Uterus (tissue), 2 donors: ENCODE measurements around the gene KSR2.

Experiments
- CTCF ChIP-seq, 4 experiments: fragments of 200-600 bp in 2 of 4; fragments of 450-650 bp in 2 of 4; sonication (generic) in 2 of 4; IDR thresholded peaks; one replicate each; pipeline ENCODE4 v1.5.1; 2016 to 2019; ENCODE audit warnings: antibody characterized with exemption in 4 of 4, mild to moderate bottlenecking in 2 of 4, moderate library complexity in 1 of 4
- POLR2A ChIP-seq, 2 donors: fragments of 450-650 bp; IDR thresholded peaks; one replicate each; pipeline ENCODE4 v1.6.1; 2016; ENCODE audit warnings: antibody characterized with exemption in 2 of 2, mild to moderate bottlenecking in 1 of 2, moderate library complexity in 1 of 2

DNA sequence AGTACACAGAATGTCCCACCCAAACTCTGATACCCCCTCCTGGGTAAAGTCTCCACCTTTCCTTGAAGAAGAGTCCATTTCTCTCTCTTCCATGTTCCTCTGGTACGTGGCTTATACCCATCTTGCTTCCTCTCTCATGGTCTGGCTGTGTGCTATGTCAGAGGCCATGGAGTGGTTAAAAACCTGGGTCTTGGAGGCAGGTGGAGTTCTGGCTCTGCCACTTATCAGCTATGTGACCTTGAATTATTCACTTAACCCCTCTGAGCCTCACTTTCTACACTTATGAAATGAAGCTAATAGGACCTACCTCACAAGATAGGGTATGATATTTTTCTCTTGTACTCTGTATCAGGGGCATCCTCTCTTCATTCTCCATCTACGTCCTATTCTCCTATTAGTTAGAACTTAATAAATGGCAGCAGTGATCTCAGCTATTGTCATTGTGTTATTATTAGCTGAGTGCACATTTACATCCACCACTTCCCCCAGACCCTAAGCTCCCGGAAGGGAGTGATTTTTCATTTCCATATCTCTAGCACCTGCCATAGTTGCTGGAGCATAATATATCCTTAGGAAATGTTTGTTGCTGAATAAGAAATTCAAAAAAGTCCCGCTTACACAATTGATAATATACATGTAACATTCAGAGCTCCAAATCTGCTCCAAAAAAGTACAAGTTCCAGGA, 547.6 kb downstream of the KSR2 start:
- TF ChIP-seq CTCF (IDR thresholded peaks at IDR 0.05) (no peak), POLR2A (IDR thresholded peaks at IDR 0.05) (no peak)
